Upper lobe of left lung (tissue), 4 donors: ENCODE measurements around the gene TOMM40.
"Not testable (repeated sequence)": the region's sequence is repeated elsewhere in the genome, so short reads cannot be mapped to it uniquely, and the experiment has no call there.

Experiments
- EP300 ChIP-seq, 4 donors: sonication (generic); formaldehyde crosslinking; IDR thresholded peaks; one replicate each; pipeline ENCODE4 v1.5.1; 2017; ENCODE audit warnings: antibody characterized with exemption in 4 of 4, control low read depth in 2 of 4
- TF ChIP-seq, protein P1 (sequence below), 6 experiments: fragments of 450-650 bp in 4 of 6; fragments of 200-600 bp in 2 of 6; sonication (generic) in 2 of 6; IDR thresholded peaks; one replicate each; pipeline ENCODE4 v1.5.1; 2016 to 2019; ENCODE audit warnings: antibody characterized with exemption in 6 of 6

DNA sequence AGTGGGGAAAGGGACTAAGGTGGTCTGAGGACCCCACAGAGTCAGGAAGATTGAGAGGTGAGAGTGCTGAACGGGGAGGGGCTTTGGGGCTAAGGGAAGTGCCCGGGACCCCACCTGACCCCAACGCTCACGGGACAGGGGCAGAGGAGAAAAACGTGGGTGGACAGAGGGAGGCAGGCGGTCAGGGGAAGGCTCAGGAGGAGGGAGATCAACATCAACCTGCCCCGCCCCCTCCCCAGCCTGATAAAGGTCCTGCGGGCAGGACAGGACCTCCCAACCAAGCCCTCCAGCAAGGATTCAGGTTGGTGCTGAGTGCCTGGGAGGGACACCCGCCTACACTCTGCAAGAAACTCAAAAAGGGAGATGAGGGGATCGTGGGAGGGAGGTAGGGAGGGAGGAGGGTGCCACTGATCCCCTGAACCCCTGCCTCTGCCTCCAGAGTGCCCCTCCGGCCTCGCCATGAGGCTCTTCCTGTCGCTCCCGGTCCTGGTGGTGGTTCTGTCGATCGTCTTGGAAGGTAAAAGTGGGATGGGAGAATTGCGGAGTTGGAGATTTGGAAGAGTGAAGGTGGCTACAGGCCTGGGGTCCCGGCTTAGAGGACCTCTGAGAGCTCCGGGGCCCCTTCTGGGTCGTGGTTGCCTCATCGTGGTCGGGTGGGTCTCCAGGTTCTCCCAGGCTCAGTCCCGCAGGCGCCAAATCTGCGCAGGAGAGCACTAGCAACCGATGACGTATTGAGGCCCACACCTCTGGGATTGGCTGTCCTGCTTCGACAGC is 23.6 kb downstream of the TOMM40 start, which contains the start of gene APOC1:
- TF ChIP-seq, protein P1, sequence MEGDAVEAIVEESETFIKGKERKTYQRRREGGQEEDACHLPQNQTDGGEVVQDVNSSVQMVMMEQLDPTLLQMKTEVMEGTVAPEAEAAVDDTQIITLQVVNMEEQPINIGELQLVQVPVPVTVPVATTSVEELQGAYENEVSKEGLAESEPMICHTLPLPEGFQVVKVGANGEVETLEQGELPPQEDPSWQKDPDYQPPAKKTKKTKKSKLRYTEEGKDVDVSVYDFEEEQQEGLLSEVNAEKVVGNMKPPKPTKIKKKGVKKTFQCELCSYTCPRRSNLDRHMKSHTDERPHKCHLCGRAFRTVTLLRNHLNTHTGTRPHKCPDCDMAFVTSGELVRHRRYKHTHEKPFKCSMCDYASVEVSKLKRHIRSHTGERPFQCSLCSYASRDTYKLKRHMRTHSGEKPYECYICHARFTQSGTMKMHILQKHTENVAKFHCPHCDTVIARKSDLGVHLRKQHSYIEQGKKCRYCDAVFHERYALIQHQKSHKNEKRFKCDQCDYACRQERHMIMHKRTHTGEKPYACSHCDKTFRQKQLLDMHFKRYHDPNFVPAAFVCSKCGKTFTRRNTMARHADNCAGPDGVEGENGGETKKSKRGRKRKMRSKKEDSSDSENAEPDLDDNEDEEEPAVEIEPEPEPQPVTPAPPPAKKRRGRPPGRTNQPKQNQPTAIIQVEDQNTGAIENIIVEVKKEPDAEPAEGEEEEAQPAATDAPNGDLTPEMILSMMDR (IDR thresholded peaks at IDR 0.05) = not testable (repeated sequence)
- TF ChIP-seq EP300 (IDR thresholded peaks at IDR 0.05) = not testable (repeated sequence)
